SK-N-SH treated with all-trans-retinoic acid at 6 μM for 48 hours (cell line): ENCODE data around the gene NSRP1.

Source experiments
- ARNTL ChIP-seq: fragments of 450-650 bp; formaldehyde crosslinking; IDR thresholded peaks from 2 replicates; pipeline ENCODE4 v1.5.0; 2020; ENCODE audit warnings: low read depth, mild to moderate bottlenecking, moderate library complexity, borderline replicate concordance
- ESRRG ChIP-seq: fragments of 250-450 bp; sonication (Bioruptor Pico); IDR thresholded peaks from 2 replicates; pipeline ENCODE4 v1.6.1; 2021; ENCODE audit warnings: mild to moderate bottlenecking
- GLIS3 ChIP-seq: fragments of 250-450 bp; sonication (Bioruptor Pico); IDR thresholded peaks from 2 replicates; pipeline ENCODE4 v1.5.0; 2020; ENCODE audit warnings: mild to moderate bottlenecking, moderate library complexity
- OSR1 ChIP-seq: fragments of 250-450 bp; sonication (Bioruptor Pico); IDR thresholded peaks from 2 replicates; pipeline ENCODE4 v1.8.0; 2022; ENCODE audit warnings: moderate library complexity, mild to moderate bottlenecking, inconsistent platforms
- PATZ1 ChIP-seq: fragments of 250-450 bp; sonication (Bioruptor Pico); IDR thresholded peaks from 2 replicates; pipeline ENCODE4 v1.8.0; 2020; ENCODE audit warnings: mild to moderate bottlenecking, moderate library complexity, borderline replicate concordance
- POU6F1 ChIP-seq: fragments of 250-450 bp; sonication (Bioruptor Pico); IDR thresholded peaks from 2 replicates; pipeline ENCODE4 v1.8.0; 2021; ENCODE audit warnings: low read depth, mild to moderate bottlenecking, moderate library complexity, borderline replicate concordance
- PPARA ChIP-seq: fragments of 250-450 bp; sonication (Bioruptor Pico); IDR thresholded peaks from 2 replicates; pipeline ENCODE4 v1.5.0; 2020; ENCODE audit warnings: mild to moderate bottlenecking, borderline replicate concordance
- RARB ChIP-seq: fragments of 250-450 bp; sonication (Bioruptor Pico); IDR thresholded peaks from 2 replicates; pipeline ENCODE4 v1.8.0; 2021; ENCODE audit warnings: mild to moderate bottlenecking, moderate library complexity
- ZFP3 ChIP-seq: fragments of 250-450 bp; sonication (Bioruptor Pico); IDR thresholded peaks from 2 replicates; pipeline ENCODE4 v1.5.0; 2020; ENCODE audit warnings: mild to moderate bottlenecking, moderate library complexity
- ZFP30 ChIP-seq: fragments of 450-650 bp; formaldehyde crosslinking; IDR thresholded peaks from 2 replicates; pipeline ENCODE4 v1.5.0; 2022; ENCODE audit warnings: mild to moderate bottlenecking, moderate library complexity
- ZNF70 ChIP-seq: fragments of 450-650 bp; formaldehyde crosslinking; IDR thresholded peaks from 2 replicates; pipeline ENCODE4 v1.5.0; 2020; ENCODE audit warnings: mild to moderate bottlenecking, moderate library complexity
- TF ChIP-seq, protein P1 (sequence below): fragments of 250-450 bp; sonication (Bioruptor Pico); IDR thresholded peaks from 2 replicates; pipeline ENCODE4 v1.5.1; 2020; ENCODE audit warnings: low read depth, mild to moderate bottlenecking, moderate library complexity
- TF ChIP-seq, protein P2 (sequence below): fragments of 250-450 bp; sonication (Bioruptor Pico); IDR thresholded peaks from 2 replicates; pipeline ENCODE4 v1.5.1; 2021; ENCODE audit warnings: mild to moderate bottlenecking, moderate library complexity

- TF ChIP-seq PPARA (CRISPR knock-in tag) (no peak), ZFP30 (CRISPR knock-in tag) (no peak), ZNF70 (CRISPR knock-in tag) (no peak), ARNTL (CRISPR knock-in tag) (no peak), POU6F1 (no peak), ESRRG (CRISPR knock-in tag) (no peak), GLIS3 (no peak), PATZ1 (CRISPR knock-in tag) (no peak), OSR1 (no peak), ZFP3 (CRISPR knock-in tag) (no peak), RARB (CRISPR knock-in tag) (no peak)
- TF ChIP-seq, protein P1, sequence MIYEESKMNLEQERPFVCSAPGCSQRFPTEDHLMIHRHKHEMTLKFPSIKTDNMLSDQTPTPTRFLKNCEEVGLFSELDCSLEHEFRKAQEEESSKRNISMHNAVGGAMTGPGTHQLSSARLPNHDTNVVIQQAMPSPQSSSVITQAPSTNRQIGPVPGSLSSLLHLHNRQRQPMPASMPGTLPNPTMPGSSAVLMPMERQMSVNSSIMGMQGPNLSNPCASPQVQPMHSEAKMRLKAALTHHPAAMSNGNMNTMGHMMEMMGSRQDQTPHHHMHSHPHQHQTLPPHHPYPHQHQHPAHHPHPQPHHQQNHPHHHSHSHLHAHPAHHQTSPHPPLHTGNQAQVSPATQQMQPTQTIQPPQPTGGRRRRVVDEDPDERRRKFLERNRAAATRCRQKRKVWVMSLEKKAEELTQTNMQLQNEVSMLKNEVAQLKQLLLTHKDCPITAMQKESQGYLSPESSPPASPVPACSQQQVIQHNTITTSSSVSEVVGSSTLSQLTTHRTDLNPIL (CRISPR knock-in tag) = no peak
- TF ChIP-seq, protein P2, sequence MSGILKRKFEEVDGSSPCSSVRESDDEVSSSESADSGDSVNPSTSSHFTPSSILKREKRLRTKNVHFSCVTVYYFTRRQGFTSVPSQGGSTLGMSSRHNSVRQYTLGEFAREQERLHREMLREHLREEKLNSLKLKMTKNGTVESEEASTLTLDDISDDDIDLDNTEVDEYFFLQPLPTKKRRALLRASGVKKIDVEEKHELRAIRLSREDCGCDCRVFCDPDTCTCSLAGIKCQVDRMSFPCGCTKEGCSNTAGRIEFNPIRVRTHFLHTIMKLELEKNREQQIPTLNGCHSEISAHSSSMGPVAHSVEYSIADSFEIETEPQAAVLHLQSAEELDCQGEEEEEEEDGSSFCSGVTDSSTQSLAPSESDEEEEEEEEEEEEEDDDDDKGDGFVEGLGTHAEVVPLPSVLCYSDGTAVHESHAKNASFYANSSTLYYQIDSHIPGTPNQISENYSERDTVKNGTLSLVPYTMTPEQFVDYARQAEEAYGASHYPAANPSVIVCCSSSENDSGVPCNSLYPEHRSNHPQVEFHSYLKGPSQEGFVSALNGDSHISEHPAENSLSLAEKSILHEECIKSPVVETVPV (CRISPR knock-in tag) = no peak
These were observed 48.5 kb downstream of the NSRP1 start for GRCh38 chr17:30165147-30165546.
